ENCODE measurements around the gene EFNA1.

GRCh38 chr1:155079487-155080311, 48.0 kb upstream of the EFNA1 start:
- TF ChIP-seq SIN3A (IDR thresholded peaks at IDR 0.05; ENCODE audit: borderline replicate concordance, low read depth, low read length), result no peak
- TF ChIP-seq CHD2 (IDR thresholded peaks at IDR 0.05; ENCODE audit: low read length, partially characterized antibody), result no peak
- no peak for TF ChIP-seq RCOR1 (IDR thresholded peaks at IDR 0.05; ENCODE audit: low read length)

Measured in SK-N-SH (cell line).